ENCODE data around the gene NVL.

Gene NVL

DNA sequence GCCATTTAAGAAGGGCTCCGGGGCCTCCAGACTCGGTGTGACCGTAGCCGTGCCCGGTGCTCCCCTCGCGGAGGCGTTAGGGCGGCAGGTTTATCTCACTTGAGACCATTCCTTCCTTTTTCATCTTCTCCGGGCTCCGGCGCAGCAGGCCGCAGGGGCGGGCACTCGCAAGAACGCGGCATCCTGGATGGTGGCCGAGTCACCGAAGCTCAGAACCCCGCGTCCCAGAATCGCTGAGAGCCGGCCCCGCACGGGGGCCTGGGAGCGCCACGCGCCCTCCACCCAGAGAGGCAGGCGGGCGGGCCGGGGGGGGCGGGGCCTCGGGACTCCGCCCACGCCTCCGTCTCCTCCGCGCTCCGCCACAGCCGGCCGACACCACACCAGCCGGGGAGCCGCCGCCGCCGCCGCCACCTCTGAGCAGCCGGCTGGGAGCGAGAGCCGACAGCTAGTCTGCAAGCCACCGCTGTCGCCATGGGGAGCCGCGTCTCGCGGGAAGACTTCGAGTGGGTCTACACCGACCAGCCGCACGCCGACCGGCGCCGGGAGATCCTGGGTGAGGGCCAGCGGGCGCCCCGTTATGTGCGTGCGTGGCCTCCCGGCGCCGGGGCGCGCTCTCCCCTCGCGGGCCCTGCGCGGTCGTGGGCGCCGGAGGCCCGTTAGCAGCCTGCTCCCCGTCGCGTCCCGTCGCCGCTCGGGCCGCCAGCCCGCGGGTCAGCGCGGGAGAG is 146.9 kb downstream of the NVL start, which contains the start of gene DEGS1:
DEGS1 (plus strand) TSS at position 375 of the 725 bp plus-strand sequence; CDS start at position 472, 97 bp downstream.
- DNase-seq (ENCODE audit: low spot score in 2 of 2) (peak; percentile 79 to 92), ATAC-seq (peak; percentile 87)
- H3K9me3 Mint-ChIP-seq: no peaks in the 10 kb centered on the region
- peak within 1 kb of the TSS; percentile 81 for H3K4me3 Mint-ChIP-seq
- peak within 1 kb of the TSS; percentile 94 for H3K27ac Mint-ChIP-seq
- H3K36me3 Mint-ChIP-seq: peaks cover 51% of the 10 kb centered on the region
- peaks cover 36% of the 10 kb centered on the region for H3K4me1 Mint-ChIP-seq

DNA sequence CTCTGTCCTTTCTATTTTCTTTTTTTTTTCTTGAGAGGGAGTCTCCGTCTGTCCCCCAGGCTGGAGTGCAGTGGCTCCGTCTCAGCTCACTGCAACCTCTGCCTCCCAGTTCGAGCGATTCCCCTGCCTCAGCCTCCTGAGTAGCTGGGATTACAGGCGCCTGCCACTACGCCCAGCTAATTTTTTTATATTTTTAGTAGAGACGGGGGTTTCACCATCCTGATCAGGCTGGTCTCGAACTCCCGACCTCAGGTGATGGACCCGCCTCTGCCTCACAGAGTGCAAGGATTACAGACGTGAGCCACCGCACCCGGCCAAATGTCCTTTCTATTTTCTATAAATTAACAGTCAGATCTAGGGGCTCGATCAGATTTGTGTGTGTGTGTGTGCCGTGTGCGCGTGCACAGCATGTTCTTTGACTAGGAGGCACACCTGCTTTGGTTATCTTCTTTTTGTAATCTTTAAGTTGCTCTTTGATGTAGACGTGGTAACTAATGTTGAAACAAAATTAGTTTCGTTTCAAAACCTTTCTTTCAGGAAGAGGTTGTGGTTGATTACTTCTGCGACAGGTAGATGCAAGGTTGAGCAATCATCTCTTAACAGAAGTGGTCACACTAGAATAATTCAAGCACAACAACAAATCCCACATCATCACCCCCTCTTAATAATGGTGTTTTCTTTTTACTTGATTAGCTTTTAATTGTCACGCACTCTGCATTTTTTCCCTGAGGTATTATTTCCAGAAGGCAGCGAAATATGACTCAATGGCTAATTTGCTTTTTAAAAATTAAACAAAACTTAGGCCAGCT is 147.7 kb downstream of the NVL start:
- peak in 1 of 2 donors; percentile 65 for DNase-seq (ENCODE audit: low spot score in 2 of 2)
- peak; percentile 52 for ATAC-seq
- Mint-ChIP-seq H3K9me3 (no peaks in the 10 kb centered on the region), H3K27ac (peak overlapping the region; percentile 94), H3K36me3 (peaks cover 48% of the 10 kb centered on the region), H3K4me3 (peak overlapping the region; percentile 81), H3K4me1 (peaks cover 36% of the 10 kb centered on the region)

GRCh38 chr1:224181453-224181810 is 148.5 kb downstream of the NVL start:
- ATAC-seq: no peak
- Mint-ChIP-seq H3K36me3 (peaks cover 39% of the 10 kb centered on the region), H3K4me1 (peaks cover 36% of the 10 kb centered on the region), H3K9me3 (no peaks in the 10 kb centered on the region), H3K27ac (peak overlapping the region; percentile 5), H3K4me3 (peak overlapping the region; percentile 81)
- DNase-seq (ENCODE audit: low spot score in 2 of 2): no peak

- Mint-ChIP-seq H3K27ac (peak overlapping the region; percentile 5), H3K9me3 (no peaks in the 10 kb centered on the region), H3K4me1 (peaks cover 36% of the 10 kb centered on the region), H3K4me3 (no peak overlapping the region), H3K36me3 (peaks cover 34% of the 10 kb centered on the region)
- DNase-seq (ENCODE audit: low spot score in 2 of 2) (no peak), ATAC-seq (no peak)
Observed at GRCh38 chr1:224180783-224181452, 149.1 kb downstream of the NVL start.

DNA sequence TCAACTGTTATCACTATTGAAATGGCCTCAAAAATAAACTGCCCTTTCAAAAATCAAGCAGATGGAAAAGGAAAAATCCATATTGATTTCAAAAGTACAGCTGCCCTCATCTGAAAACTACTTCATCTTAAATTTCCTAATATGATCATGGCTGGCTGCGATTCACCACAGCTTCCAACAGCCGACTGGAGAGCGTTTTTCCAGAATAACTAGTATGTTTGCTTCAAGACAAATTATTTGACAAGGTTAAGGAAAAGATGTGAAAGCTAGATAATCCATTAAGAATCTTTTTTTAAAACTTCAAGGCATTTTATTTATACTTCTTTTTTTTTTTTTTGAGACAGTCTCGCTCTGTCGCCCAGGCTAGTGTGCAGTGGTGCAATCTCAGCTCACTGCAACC is 151.1 kb downstream of the NVL start:
- DNase-seq (ENCODE audit: low spot score in 2 of 2) (no peak), ATAC-seq (no peak)
- Mint-ChIP-seq H3K27ac (no peak overlapping the region), H3K4me1 (peaks cover 16% of the 10 kb centered on the region), H3K4me3 (no peak overlapping the region), H3K9me3 (no peaks in the 10 kb centered on the region), H3K36me3 (peaks cover 14% of the 10 kb centered on the region)

DNA sequence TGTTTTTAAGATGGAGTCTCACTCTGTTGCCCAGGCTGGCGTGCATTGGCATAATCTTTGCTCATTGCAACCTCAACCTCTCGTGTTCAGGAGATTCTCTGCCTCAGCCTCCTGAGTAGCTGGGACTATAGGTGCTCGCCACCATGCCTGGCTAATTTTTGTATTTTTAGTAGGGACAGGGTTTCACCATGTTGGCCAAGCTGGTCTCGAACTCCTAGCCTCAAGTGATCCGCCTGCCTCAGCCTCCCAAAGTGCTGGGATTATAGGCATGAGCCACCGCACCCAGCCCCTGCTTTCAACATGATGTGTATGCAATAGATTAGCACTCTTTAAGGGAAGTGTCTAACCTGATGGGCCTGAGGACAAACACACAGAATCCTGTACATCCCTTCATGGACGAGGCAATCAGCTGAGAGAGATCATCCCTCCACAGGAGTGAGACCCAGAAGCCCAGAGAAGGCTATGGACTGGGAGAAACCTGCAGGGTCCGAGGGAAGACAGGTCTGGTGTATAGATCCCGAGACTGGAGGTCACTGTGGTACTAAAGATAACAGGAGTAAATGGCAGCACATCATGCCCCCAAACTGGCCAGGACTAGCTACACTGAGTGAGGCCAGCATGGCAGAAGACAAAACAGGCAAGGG is 152.5 kb downstream of the NVL start:
- ATAC-seq: no peak
- no peak for DNase-seq (ENCODE audit: low spot score in 2 of 2)
- peaks cover 13% of the 10 kb centered on the region for H3K4me1 Mint-ChIP-seq
- H3K9me3 Mint-ChIP-seq: no peaks in the 10 kb centered on the region
- H3K36me3 Mint-ChIP-seq: peaks cover 4% of the 10 kb centered on the region
- H3K27ac Mint-ChIP-seq: no peak overlapping the region
- no peak overlapping the region for H3K4me3 Mint-ChIP-seq
